Ascending aorta (tissue), 2 donors: ENCODE results near the gene TMEM63C. TPM values are rescaled to one million over a fixed set of nuclear protein-coding genes. Genes with fewer than 3 reads are reported as not detected.

ENCODE experiments used
- DNase-seq, 2 donors: peaks; one replicate each; pipeline ENCODE4 v3.0.0-alpha.2; 2019; ENCODE audit warnings: low spot score in 2 of 2
- H3K27ac ChIP-seq, 2 donors: fragments of 200-600 bp; sonication (generic); one replicate each; pipeline ENCODE4 v1.5.1; 2016 to 2017; ENCODE audit warnings: mild to moderate bottlenecking in 1 of 2
- H3K27me3 ChIP-seq: fragments of 200-600 bp; sonication (generic); one replicate; pipeline ENCODE4 v1.5.1; 2017
- H3K36me3 ChIP-seq, 2 donors: fragments of 200-600 bp; sonication (generic); one replicate each; pipeline ENCODE4 v1.5.1; 2016
- H3K4me1 ChIP-seq, 2 donors: fragments of 200-600 bp; sonication (generic); one replicate each; pipeline ENCODE4 v1.5.1; 2016 to 2017; ENCODE audit warnings: mild to moderate bottlenecking in 1 of 2
- H3K4me3 ChIP-seq, 2 donors: fragments of 200-600 bp; sonication (generic); one replicate each; pipeline ENCODE4 v1.5.1; 2016 to 2017; ENCODE audit warnings: mild to moderate bottlenecking in 1 of 2
- H3K9me3 ChIP-seq, 2 donors: fragments of 200-600 bp; sonication (generic); one replicate each; pipeline ENCODE4 v1.5.1; 2016
- intact Hi-C: fragments of 100-400 bp; cut with DNase I; formaldehyde crosslinking; loops from one replicate; pipeline ENCODE4 v1.15.1; 2023
- total RNA-seq: library from RNA; depleted of rRNA; stranded (reverse); fragments of >200 nt; gene quantifications from one replicate; pipeline ENCODE4 v1.1.0, GENCODE V29; 2016
- TF ChIP-seq, protein P1 (sequence below), 3 experiments: fragments of 200-600 bp in 2 of 3; fragments of 450-650 bp in 1 of 3; sonication (generic) in 2 of 3; IDR thresholded peaks; one replicate each; pipeline ENCODE4 v1.5.1; 2016 to 2019; ENCODE audit warnings: antibody characterized with exemption in 3 of 3, mild to moderate bottlenecking in 1 of 3, moderate library complexity in 1 of 3

TMEM63C gene
- total RNA-seq, 1 donor from 2014 or later, result 0.11 TPM

DNA sequence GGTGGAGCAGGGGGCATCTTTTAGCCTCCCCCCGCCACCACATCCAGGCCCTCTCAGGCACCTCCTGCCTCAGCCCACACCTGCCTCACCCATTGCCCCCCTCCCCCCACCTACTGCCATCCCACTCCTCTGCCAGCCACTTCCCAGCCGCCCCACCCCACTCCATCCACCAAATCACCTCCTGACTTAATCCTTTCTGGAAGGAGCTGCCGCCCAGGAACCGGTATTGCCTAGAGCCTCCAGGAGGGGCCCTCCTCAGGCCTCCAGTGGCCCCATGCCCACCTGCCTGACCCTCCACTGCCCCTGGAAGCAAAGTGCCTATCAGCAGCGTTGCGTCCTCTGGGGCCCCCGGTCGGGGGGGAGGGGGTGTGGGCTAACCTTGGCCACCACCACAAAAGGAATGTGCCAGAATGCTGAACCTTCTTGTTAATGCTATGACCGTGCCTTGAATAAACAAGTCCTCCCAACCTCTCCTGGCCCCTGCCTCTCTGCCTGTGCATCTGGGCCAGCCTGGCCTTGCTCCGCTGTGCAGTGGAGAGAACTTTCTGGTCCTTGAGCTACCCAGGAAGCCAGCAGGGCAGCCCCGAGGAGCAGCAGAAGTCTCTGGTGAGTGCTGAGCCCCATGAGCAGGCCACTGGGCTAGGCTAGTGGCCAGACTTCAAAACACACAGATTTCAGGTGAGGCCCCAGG is 77.6 kb downstream of the TMEM63C start:
- Histone ChIP-seq H3K36me3 (no peaks in the 10 kb centered on the region), H3K4me3 (no peak overlapping the region), H3K4me1 (no peaks in the 10 kb centered on the region), H3K27ac (no peak overlapping the region), H3K9me3 (no peaks in the 10 kb centered on the region), H3K27me3 (no peaks in the 10 kb centered on the region)
- TF ChIP-seq, protein P1, sequence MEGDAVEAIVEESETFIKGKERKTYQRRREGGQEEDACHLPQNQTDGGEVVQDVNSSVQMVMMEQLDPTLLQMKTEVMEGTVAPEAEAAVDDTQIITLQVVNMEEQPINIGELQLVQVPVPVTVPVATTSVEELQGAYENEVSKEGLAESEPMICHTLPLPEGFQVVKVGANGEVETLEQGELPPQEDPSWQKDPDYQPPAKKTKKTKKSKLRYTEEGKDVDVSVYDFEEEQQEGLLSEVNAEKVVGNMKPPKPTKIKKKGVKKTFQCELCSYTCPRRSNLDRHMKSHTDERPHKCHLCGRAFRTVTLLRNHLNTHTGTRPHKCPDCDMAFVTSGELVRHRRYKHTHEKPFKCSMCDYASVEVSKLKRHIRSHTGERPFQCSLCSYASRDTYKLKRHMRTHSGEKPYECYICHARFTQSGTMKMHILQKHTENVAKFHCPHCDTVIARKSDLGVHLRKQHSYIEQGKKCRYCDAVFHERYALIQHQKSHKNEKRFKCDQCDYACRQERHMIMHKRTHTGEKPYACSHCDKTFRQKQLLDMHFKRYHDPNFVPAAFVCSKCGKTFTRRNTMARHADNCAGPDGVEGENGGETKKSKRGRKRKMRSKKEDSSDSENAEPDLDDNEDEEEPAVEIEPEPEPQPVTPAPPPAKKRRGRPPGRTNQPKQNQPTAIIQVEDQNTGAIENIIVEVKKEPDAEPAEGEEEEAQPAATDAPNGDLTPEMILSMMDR (IDR thresholded peaks at IDR 0.05), result no peak
- no peak for DNase-seq
- intact Hi-C loops, result no loop called here

DNA sequence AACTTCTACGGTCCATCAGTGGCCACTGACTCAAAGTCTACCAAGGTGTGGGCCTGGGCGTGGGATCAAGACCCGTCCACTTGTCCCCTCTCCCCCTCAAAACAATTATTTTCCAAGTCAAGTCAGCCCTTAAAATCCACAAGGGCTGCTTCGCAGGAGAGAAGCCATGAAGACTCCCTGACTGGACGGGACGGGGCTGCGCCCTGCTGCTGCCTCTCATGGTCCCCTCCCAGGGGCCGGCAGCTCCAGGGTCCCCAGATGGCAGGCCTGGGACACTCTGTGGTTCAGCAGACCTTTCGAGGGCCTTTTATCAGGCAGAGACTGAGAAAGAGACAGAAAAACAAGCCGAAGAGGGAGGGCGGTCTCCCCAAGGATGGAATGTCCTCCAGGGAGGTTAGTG is 78.6 kb downstream of the TMEM63C start:
- no peaks in the 10 kb centered on the region for H3K36me3 ChIP-seq
- intact Hi-C loops, result no loop called here
- TF ChIP-seq, protein P1 (IDR thresholded peaks at IDR 0.05), result no peak
- H3K4me1 ChIP-seq, result no peaks in the 10 kb centered on the region
- no peak for DNase-seq
- no peaks in the 10 kb centered on the region for H3K27me3 ChIP-seq
- no peaks in the 10 kb centered on the region for H3K9me3 ChIP-seq
- no peak overlapping the region for H3K27ac ChIP-seq
- no peak overlapping the region for H3K4me3 ChIP-seq

DNA sequence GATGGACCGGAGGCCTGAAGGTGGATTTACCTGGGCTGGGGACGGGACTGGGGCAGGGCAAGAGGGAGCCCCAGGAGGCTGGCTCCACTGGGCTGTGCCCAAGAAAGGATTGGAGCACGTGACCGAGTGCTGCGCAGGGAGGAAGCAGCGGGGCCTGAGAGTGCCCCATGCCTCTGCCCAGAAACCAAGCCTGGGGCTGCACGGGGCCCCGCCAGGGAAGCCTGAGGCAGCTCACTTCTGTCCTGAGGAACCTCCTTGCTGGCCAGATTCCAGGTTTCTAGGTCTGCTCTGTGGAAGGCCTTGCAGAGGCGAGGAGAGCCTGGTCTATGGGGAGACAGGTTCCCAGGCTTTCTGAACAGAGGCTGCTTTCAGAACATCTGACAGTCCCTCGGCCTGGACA is 79.0 kb downstream of the TMEM63C start:
- DNase-seq, result no peak
- H3K36me3 ChIP-seq, result no peaks in the 10 kb centered on the region
- H3K27ac ChIP-seq, result no peak overlapping the region
- H3K27me3 ChIP-seq, result no peaks in the 10 kb centered on the region
- no peaks in the 10 kb centered on the region for H3K4me1 ChIP-seq
- no peaks in the 10 kb centered on the region for H3K9me3 ChIP-seq
- H3K4me3 ChIP-seq, result no peak overlapping the region
- intact Hi-C loops, result no loop called here
- TF ChIP-seq, protein P1 (IDR thresholded peaks at IDR 0.05), result no peak

DNA sequence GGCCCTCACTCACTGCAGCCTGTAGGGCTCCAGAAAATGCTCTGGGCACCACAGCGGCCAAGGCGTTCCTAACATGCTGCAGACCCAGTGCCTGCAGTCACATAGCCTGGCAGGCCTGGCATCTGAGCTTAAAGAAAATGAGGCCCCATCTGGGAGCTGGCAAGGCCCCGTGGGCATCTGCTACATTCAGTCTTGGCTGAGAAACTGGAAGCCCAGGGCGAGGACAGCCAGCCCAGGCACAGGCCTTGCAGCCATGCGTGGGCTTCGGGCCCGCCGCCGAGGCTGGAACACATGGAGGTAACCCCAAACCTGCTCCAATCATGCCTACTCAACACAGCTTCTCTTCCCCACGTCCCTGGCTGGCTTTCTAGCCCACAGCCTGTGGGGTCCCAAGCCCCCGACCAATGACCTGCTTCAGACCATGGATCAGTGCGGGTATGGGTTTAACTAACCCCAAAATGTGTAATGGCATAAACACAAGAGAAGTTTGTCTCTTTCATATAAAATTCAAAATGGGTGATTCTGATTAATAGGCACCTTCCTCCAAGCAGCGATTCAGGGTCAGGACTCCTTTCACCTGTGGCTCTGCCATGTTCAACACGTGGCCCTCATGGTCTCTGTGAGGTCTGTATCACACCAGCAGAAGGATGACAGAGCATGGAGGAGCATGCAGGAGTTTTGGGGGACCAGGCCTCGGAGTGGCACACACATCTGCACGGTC is 83.0 kb downstream of the TMEM63C start:
- H3K27ac ChIP-seq, result no peak overlapping the region
- peaks cover 0 to 4% of the 10 kb centered on the region in 2 donors for H3K9me3 ChIP-seq
- no peaks in the 10 kb centered on the region for H3K36me3 ChIP-seq
- intact Hi-C loops, result no loop called here
- DNase-seq, result no peak
- TF ChIP-seq, protein P1 (IDR thresholded peaks at IDR 0.05), result no peak
- no peaks in the 10 kb centered on the region for H3K27me3 ChIP-seq
- H3K4me3 ChIP-seq, result no peak overlapping the region
- H3K4me1 ChIP-seq, result no peaks in the 10 kb centered on the region

DNA sequence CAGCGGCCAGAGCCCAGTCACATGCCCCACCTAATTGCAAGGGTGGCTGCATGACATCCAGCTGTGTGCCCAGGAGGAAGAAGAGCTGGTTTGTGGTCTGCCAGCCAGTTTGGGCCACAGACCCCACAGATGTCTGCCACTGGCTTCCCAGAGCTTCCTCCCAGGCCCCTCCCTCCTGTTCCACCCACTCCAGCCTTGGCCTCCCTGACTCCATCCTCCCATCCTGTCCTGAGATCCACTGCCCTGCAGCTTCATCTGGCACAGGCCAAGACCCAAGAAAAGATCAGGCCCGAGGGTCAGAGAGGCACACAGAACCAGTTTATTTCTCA is 83.6 kb downstream of the TMEM63C start:
- intact Hi-C loops, result no loop called here
- no peak for DNase-seq
- Histone ChIP-seq H3K9me3 (peaks cover 0 to 4% of the 10 kb centered on the region in 2 donors), H3K4me3 (no peak overlapping the region), H3K36me3 (no peaks in the 10 kb centered on the region), H3K27ac (no peak overlapping the region), H3K27me3 (no peaks in the 10 kb centered on the region), H3K4me1 (no peaks in the 10 kb centered on the region)
- TF ChIP-seq, protein P1 (IDR thresholded peaks at IDR 0.05), result no peak
